GM18499 (cell line): ENCODE data around the gene UBE2E2.

Source experiments
- ATAC-seq: cut with Tn5 transposase; IDR thresholded peaks from one replicate; pipeline ENCODE4 v1.9.1; 2021; ENCODE audit warnings: moderate number of reproducible peaks; ENCODE audit not compliant: insufficient read depth, unreplicated experiment

The UBE2E2 gene

GRCh38 chr3:23552506-23552905 lies 349.4 kb downstream of the UBE2E2 start:
- ATAC-seq: no peak

GRCh38 chr3:23553353-23553752 lies 350.2 kb downstream of the UBE2E2 start:
- peak; percentile 37 for ATAC-seq

- ATAC-seq: no peak
Observed at GRCh38 chr3:23565041-23565775, 362.1 kb downstream of the UBE2E2 start.

GRCh38 chr3:23566499-23566898 lies 363.4 kb downstream of the UBE2E2 start:
- ATAC-seq: no peak

GRCh38 chr3:23567917-23568316 lies 364.8 kb downstream of the UBE2E2 start:
- no peak for ATAC-seq

- no peak for ATAC-seq
Observed at GRCh38 chr3:23573827-23574226, 370.7 kb downstream of the UBE2E2 start.

GRCh38 chr3:23574822-23575315 lies 371.7 kb downstream of the UBE2E2 start:
- no peak for ATAC-seq

- no peak for ATAC-seq
Observed at GRCh38 chr3:23575697-23576096, 372.6 kb downstream of the UBE2E2 start.

GRCh38 chr3:23576379-23576959 lies 373.3 kb downstream of the UBE2E2 start:
- ATAC-seq: no peak

- ATAC-seq: no peak
Observed at GRCh38 chr3:23580096-23580713, 377.1 kb downstream of the UBE2E2 start.

GRCh38 chr3:23583980-23584740 lies 381.0 kb downstream of the UBE2E2 start:
- ATAC-seq: no peak

- ATAC-seq: no peak
Observed at GRCh38 chr3:23587513-23587912, 384.4 kb downstream of the UBE2E2 start.

- ATAC-seq: no peak
Observed at GRCh38 chr3:23588547-23588946, 385.4 kb downstream of the UBE2E2 start.

GRCh38 chr3:23589602-23590001 lies 386.5 kb downstream of the UBE2E2 start:
- no peak for ATAC-seq

- ATAC-seq: peak; percentile 90
Observed at GRCh38 chr3:23590424-23591273, 387.5 kb downstream of the UBE2E2 start.

GRCh38 chr3:23591374-23591773 lies 388.2 kb downstream of the UBE2E2 start:
- no peak for ATAC-seq

- ATAC-seq: no peak
Observed at GRCh38 chr3:23592961-23593931, 390.1 kb downstream of the UBE2E2 start.

- no peak for ATAC-seq
Observed at GRCh38 chr3:23594066-23594465, 390.9 kb downstream of the UBE2E2 start.
